OCI-LY1 (cell line): ENCODE data around the gene KRT80.

ENCODE experiments used
- H2AFZ ChIP-seq: fragments of 200-600 bp; sonication (generic), shearing (Covaris generic); 2 replicates; pipeline ENCODE4 v1.6.0; 2014; ENCODE audit warnings: antibody characterized with exemption, mild to moderate bottlenecking, low read length
- H3F3A ChIP-seq: fragments of 200-600 bp; sonication (generic), shearing (Covaris generic); 2 replicates; pipeline ENCODE4 v1.6.0; 2014; ENCODE audit warnings: mild to moderate bottlenecking, antibody characterized with exemption, low read length, moderate library complexity; ENCODE audit not compliant: insufficient read depth
- H3K27ac ChIP-seq: fragments of 200-600 bp; sonication (generic); 2 replicates; pipeline ENCODE4 v1.5.1; 2014; ENCODE audit warnings: low read length, mixed run types, mild to moderate bottlenecking, low read depth; ENCODE audit not compliant: poor library complexity, severe bottlenecking
- H3K27me3 ChIP-seq: fragments of 200-600 bp; sonication (generic); 2 replicates; pipeline ENCODE4 v1.6.0; 2014; ENCODE audit warnings: antibody characterized with exemption, mild to moderate bottlenecking, low read length, moderate library complexity; ENCODE audit not compliant: insufficient read depth
- H3K36me3 ChIP-seq: fragments of 200-600 bp; sonication (generic); 2 replicates; pipeline ENCODE4 v1.6.1; 2014; ENCODE audit warnings: mild to moderate bottlenecking, antibody characterized with exemption, low read length, moderate library complexity, mixed read lengths; ENCODE audit not compliant: insufficient read depth
- H3K4me1 ChIP-seq: fragments of 200-600 bp; sonication (generic); 2 replicates; pipeline ENCODE4 v1.5.1; 2014; ENCODE audit warnings: mild to moderate bottlenecking, low read length, moderate library complexity; ENCODE audit not compliant: insufficient read depth, severe bottlenecking
- H3K4me2 ChIP-seq: fragments of 200-600 bp; sonication (generic), shearing (Covaris generic); 2 replicates; pipeline ENCODE4 v1.6.1; 2014; ENCODE audit warnings: low read length
- H3K4me3 ChIP-seq: fragments of 200-600 bp; sonication (generic); 2 replicates; pipeline ENCODE4 v1.5.1; 2014; ENCODE audit warnings: low read length, low read depth, mild to moderate bottlenecking, mixed read lengths; ENCODE audit not compliant: poor library complexity, severe bottlenecking
- H3K79me2 ChIP-seq: fragments of 200-600 bp; shearing (Covaris generic); 2 replicates; pipeline ENCODE4 v1.6.1; 2016; ENCODE audit warnings: mixed run types, low read length, mixed read lengths; ENCODE audit not compliant: insufficient read depth
- H3K9ac ChIP-seq: fragments of 200-600 bp; sonication (generic), shearing (Covaris generic); 2 replicates; pipeline ENCODE4 v1.6.1; 2014; ENCODE audit warnings: mild to moderate bottlenecking, low read length, mixed read lengths
- H3K9me2 ChIP-seq: fragments of 200-600 bp; sonication (generic), shearing (Covaris generic); 2 replicates; pipeline ENCODE4 v1.6.1; 2014; ENCODE audit warnings: low read depth, mild to moderate bottlenecking, low read length, mixed read lengths
- H3K9me3 ChIP-seq: fragments of 200-600 bp; shearing (Covaris generic); 2 replicates; pipeline ENCODE4 v1.6.1; 2014; ENCODE audit warnings: low read length, mixed read lengths
- H4K20me1 ChIP-seq: fragments of 200-600 bp; sonication (generic), shearing (Covaris generic); 2 replicates; pipeline ENCODE4 v1.6.0; 2016; ENCODE audit warnings: mild to moderate bottlenecking, low read length; ENCODE audit not compliant: insufficient read depth
- CTCF ChIP-seq: fragments of 200-600 bp; sonication (generic), shearing (Covaris generic); IDR thresholded peaks from 2 replicates; pipeline ENCODE4 v1.5.1; 2017; ENCODE audit warnings: mild to moderate bottlenecking, antibody characterized with exemption, low read length, moderate library complexity, mixed read lengths
- EZH2 ChIP-seq: fragments of 200-600 bp; sonication (generic), shearing (Covaris generic); IDR thresholded peaks from 2 replicates; pipeline ENCODE4 v1.8.0; 2017; ENCODE audit warnings: borderline replicate concordance, mixed run types, mild to moderate bottlenecking, antibody characterized with exemption, low read length, moderate library complexity, mixed read lengths

KRT80 gene

GRCh38 chr12:52146089-52146821 lies 45.6 kb downstream of the KRT80 start:
- TF ChIP-seq EZH2, result no peak
- no peak for TF ChIP-seq CTCF
- H3K27me3 ChIP-seq, result no peaks in the 10 kb centered on the region
- H3K27ac ChIP-seq, result no peak overlapping the region
- no peak overlapping the region for H3K4me2 ChIP-seq
- H3K9ac ChIP-seq, result no peak overlapping the region
- H3F3A ChIP-seq, result no peaks in the 10 kb centered on the region
- no peaks in the 10 kb centered on the region for H3K36me3 ChIP-seq
- H2AFZ ChIP-seq, result no peak overlapping the region
- no peaks in the 10 kb centered on the region for H3K4me1 ChIP-seq
- H3K4me3 ChIP-seq, result no peak overlapping the region
- H4K20me1 ChIP-seq, result no peaks in the 10 kb centered on the region
- no peaks in the 10 kb centered on the region for H3K79me2 ChIP-seq
- no peaks in the 10 kb centered on the region for H3K9me2 ChIP-seq
- no peaks in the 10 kb centered on the region for H3K9me3 ChIP-seq

GRCh38 chr12:52145228-52146088 lies 46.4 kb downstream of the KRT80 start:
- Histone ChIP-seq H2AFZ (no peak overlapping the region), H3K9ac (no peak overlapping the region), H3K27me3 (no peaks in the 10 kb centered on the region; the same call in 1 of the 2 replicates), H3F3A (no peaks in the 10 kb centered on the region), H3K27ac (no peak overlapping the region), H3K9me3 (no peaks in the 10 kb centered on the region), H3K4me2 (no peak overlapping the region), H3K9me2 (no peaks in the 10 kb centered on the region), H3K4me1 (no peaks in the 10 kb centered on the region), H4K20me1 (no peaks in the 10 kb centered on the region), H3K36me3 (no peaks in the 10 kb centered on the region), H3K79me2 (no peaks in the 10 kb centered on the region), H3K4me3 (no peak overlapping the region)
- no peak for TF ChIP-seq CTCF

GRCh38 chr12:52144512-52145227 lies 47.1 kb downstream of the KRT80 start:
- H3K9me3 ChIP-seq, result no peaks in the 10 kb centered on the region
- no peaks in the 10 kb centered on the region for H3K9me2 ChIP-seq
- H3K4me3 ChIP-seq, result no peak overlapping the region
- no peak overlapping the region for H3K27ac ChIP-seq
- no peak overlapping the region for H3K4me2 ChIP-seq
- H3K27me3 ChIP-seq, result no peaks in the 10 kb centered on the region; the same call in 1 of the 2 replicates
- no peaks in the 10 kb centered on the region for H3F3A ChIP-seq
- H3K4me1 ChIP-seq, result no peaks in the 10 kb centered on the region
- no peak overlapping the region for H3K9ac ChIP-seq
- TF ChIP-seq CTCF (no peak), EZH2 (no peak)
- no peaks in the 10 kb centered on the region for H4K20me1 ChIP-seq
- no peak overlapping the region for H2AFZ ChIP-seq
- H3K79me2 ChIP-seq, result no peaks in the 10 kb centered on the region
- no peaks in the 10 kb centered on the region for H3K36me3 ChIP-seq
